K562 (cell line): Measurements from ENCODE around the gene IFT25. TPM values are rescaled to one million over a fixed set of nuclear protein-coding genes. Genes with fewer than 3 reads are reported as not detected.

Source experiments
- BCL6 ChIP-seq: fragments of 250-450 bp; sonication (Bioruptor Pico); IDR thresholded peaks from 2 replicates; pipeline ENCODE4 v1.4.0; 2020
- NKRF ChIP-seq: fragments of 450-650 bp; IDR thresholded peaks from 2 replicates; pipeline ENCODE4 v1.6.1; 2016; ENCODE audit warnings: borderline replicate concordance
- PHB ChIP-seq: fragments of 250-450 bp; sonication (Bioruptor Pico); IDR thresholded peaks from 2 replicates; pipeline ENCODE4 v1.5.0; 2021
- PHF8 ChIP-seq: fragments of 200-600 bp; sonication (generic); IDR thresholded peaks from 2 replicates; pipeline ENCODE4 v1.6.1; 2012; ENCODE audit warnings: mixed run types, mild to moderate bottlenecking, inconsistent platforms, low read length, moderate library complexity, borderline replicate concordance
- PML ChIP-seq: IDR thresholded peaks from 2 replicates; pipeline ENCODE4 v1.6.1; 2012; ENCODE audit warnings: low read length, inconsistent platforms
- RNF2 ChIP-seq: sonication (generic); IDR thresholded peaks from 2 replicates; pipeline ENCODE4 v1.6.1; 2016
- TAF1 ChIP-seq: IDR thresholded peaks from 2 replicates; pipeline ENCODE4 v1.6.1; 2011; ENCODE audit warnings: mild to moderate bottlenecking, low read length, moderate library complexity; ENCODE audit not compliant: insufficient read depth, control insufficient read depth, severe bottlenecking; ENCODE audit errors: extremely low read depth
- ZNF592 ChIP-seq: fragments of 450-650 bp; IDR thresholded peaks from 2 replicates; pipeline ENCODE4 v1.6.1; 2017; ENCODE audit warnings: antibody characterized with exemption, mild to moderate bottlenecking
- polyA plus RNA-seq, 8 experiments: library from polyadenylated mRNA; depleted of rRNA in 4 of 8; stranded (reverse) in 5 of 8; unstranded in 3 of 8; fragments of >200 nt; fragmentation: Nextera tagmentation in 2 of 8; fragmentation: Illumina TruSeq in 1 of 8; extraction: Ambion mirVana in 2 of 8; extraction: Trizol in 1 of 8; gene quantifications; 2 replicates each; pipeline versions ENCODE4 v1.2.1 to v1.2.3, GENCODE V29; 2011 to 2014; ENCODE audit warnings: inconsistent platforms in 1 of 8, missing spikeins in 1 of 8
- total RNA-seq, 7 experiments: library from RNA; depleted of rRNA in 6 of 7; stranded (reverse); fragments of >200 nt in 6 of 7; fragmentation: Illumina TruSeq in 2 of 7; extraction: Trizol in 2 of 7; gene quantifications; 2 replicates each; pipeline versions ENCODE4 v1.2.1 to v1.2.3, GENCODE V29; 2011 to 2021; ENCODE audit warnings: low replicate concordance in 1 of 7

The IFT25 gene
- total and polyA plus RNA-seq, 9 of the 15 experiments (the other 6 are each of a cell fraction or from before 2014, with no cell fraction given): 93.6 to 209 (median 167) TPM

- TF ChIP-seq ZNF592 (no peak), NKRF (0 out of 2 replicates have a peak, but pooled peaks have one; percentile 33), PHF8 (peak; percentile 70; the same call in 1 of the 2 replicates), RNF2 (no peak), PML (no peak), BCL6 (CRISPR knock-in tag) (no peak), PHB (CRISPR knock-in tag) (no peak), TAF1 (peak; percentile 8)
These were observed 1.0 kb upstream of the IFT25 start, which contains the start of gene LRRC42 (continued) for GRCh38 chr1:53946252-53947171.
